Glomerular endothelial cell (primary cell): Measurements from ENCODE around the gene KLHL21. TPM values are rescaled to one million over a fixed set of nuclear protein-coding genes. Genes with fewer than 3 reads are reported as not detected.

Source experiments
- DNase-seq: peaks from one replicate; pipeline ENCODE4 v3.0.0-alpha.2; 2011; ENCODE audit warnings: low read depth, low spot score; ENCODE audit errors: extremely low read depth
- total RNA-seq: library from RNA; depleted of rRNA; stranded (reverse); fragments of >200 nt; gene quantifications from 2 replicates; pipeline ENCODE4 v1.2.3, GENCODE V29; 2015

The KLHL21 gene
- total RNA-seq, 1 donor from 2014 or later: 31.5 TPM

- DNase-seq: no peak
These were observed 23.0 kb upstream of the KLHL21 start for GRCh38 chr1:6625584-6626149.

GRCh38 chr1:6624710-6625583 is 22.3 kb upstream of the KLHL21 start, which contains the start of gene THAP3:
TSS of gene THAP3 (plus strand) at chr1:6624868. CDS start at chr1:6625219, 351 bp downstream.
- no peak for DNase-seq

GRCh38 chr1:6623269-6623965 is 20.7 kb upstream of the KLHL21 start:
- DNase-seq: no peak

GRCh38 chr1:6622396-6623152 is 19.9 kb upstream of the KLHL21 start:
- DNase-seq: no peak

- no peak for DNase-seq
These were observed 19.0 kb upstream of the KLHL21 start for GRCh38 chr1:6621429-6622391.

- no peak for DNase-seq
These were observed 16.4 kb upstream of the KLHL21 start for GRCh38 chr1:6619045-6619444.

GRCh38 chr1:6614929-6615785 is 12.5 kb upstream of the KLHL21 start:
- no peak for DNase-seq

GRCh38 chr1:6614019-6614928 is 11.6 kb upstream of the KLHL21 start:
- no peak for DNase-seq

- DNase-seq: no peak
These were observed 10.8 kb upstream of the KLHL21 start, which contains the start of gene PHF13 for GRCh38 chr1:6613361-6614018. TSS of gene PHF13 (plus strand) at chr1:6613731. CDS start at chr1:6614067, 336 bp downstream.

- DNase-seq: no peak
These were observed 10.1 kb upstream of the KLHL21 start for GRCh38 chr1:6612641-6613360.

- no peak for DNase-seq
These were observed 1.4 kb upstream of the KLHL21 start for GRCh38 chr1:6603915-6604558.

- no peak for DNase-seq
These were observed 707 bp upstream of the KLHL21 start for GRCh38 chr1:6603238-6603914.

GRCh38 chr1:6601923-6602668 is 573 bp downstream of the KLHL21 start:
- no peak for DNase-seq

GRCh38 chr1:6601049-6601922 is 1.4 kb downstream of the KLHL21 start:
- DNase-seq: no peak
